Liver (tissue), 9 donors: Measurements from ENCODE around the gene PRKCD. TPM values are rescaled to one million over a fixed set of nuclear protein-coding genes. Genes with fewer than 3 reads are reported as not detected.

Experiments
- DNase-seq: peaks from one replicate; pipeline ENCODE4 v3.0.0-alpha.2; 2017; ENCODE audit warnings: low spot score
- H3K27ac ChIP-seq, 2 donors: one replicate each; pipeline ENCODE4 v1.7.0; 2013; ENCODE audit warnings: inconsistent platforms in 2 of 2, low read length in 2 of 2, control low read depth in 1 of 2, low read depth in 1 of 2, mild to moderate bottlenecking in 1 of 2
- H3K27me3 ChIP-seq, 4 donors: one replicate each; pipeline versions ENCODE4 v1.6.1 to v1.7.0; 2013; ENCODE audit warnings: low read length in 3 of 4, inconsistent platforms in 1 of 4, mild to moderate bottlenecking in 1 of 4, moderate library complexity in 1 of 4; ENCODE audit not compliant: control insufficient read depth in 4 of 4, insufficient read depth in 4 of 4
- H3K36me3 ChIP-seq, 4 donors: one replicate each; pipeline versions ENCODE4 v1.6.1 to v1.7.0; 2013; ENCODE audit warnings: low read length in 3 of 4, mild to moderate bottlenecking in 3 of 4, low read depth in 1 of 4, moderate library complexity in 1 of 4; ENCODE audit not compliant: control insufficient read depth in 4 of 4, insufficient read depth in 3 of 4
- H3K4me1 ChIP-seq, 4 donors: one replicate each; pipeline versions ENCODE4 v1.6.1 to v1.7.0; 2013; ENCODE audit warnings: low read length in 3 of 4, mild to moderate bottlenecking in 3 of 4, moderate library complexity in 1 of 4; ENCODE audit not compliant: control insufficient read depth in 4 of 4, insufficient read depth in 4 of 4
- H3K4me3 ChIP-seq, 3 donors: one replicate each; pipeline versions ENCODE4 v1.6.1 to v1.7.0; 2013; ENCODE audit warnings: low read length in 3 of 3, control low read depth in 1 of 3, low read depth in 1 of 3, mild to moderate bottlenecking in 1 of 3
- H3K9ac ChIP-seq, 2 donors: one replicate each; pipeline ENCODE4 v1.7.0; 2013; ENCODE audit warnings: low read length in 2 of 2, mild to moderate bottlenecking in 2 of 2, moderate library complexity in 2 of 2, control low read depth in 1 of 2, low read depth in 1 of 2
- H3K9me3 ChIP-seq, 4 donors: one replicate each; pipeline versions ENCODE4 v1.6.1 to v1.7.0; 2013; ENCODE audit warnings: low read length in 3 of 4; ENCODE audit not compliant: control insufficient read depth in 4 of 4
- ATF3 ChIP-seq: IDR thresholded peaks from 2 replicates; pipeline ENCODE4 v1.6.1; 2016; ENCODE audit warnings: antibody characterized with exemption
- EGR1 ChIP-seq, 2 donors: IDR thresholded peaks; 2 replicates each; pipeline ENCODE4 v1.6.1; 2016 to 2018; ENCODE audit warnings: antibody characterized with exemption in 2 of 2, low read depth in 2 of 2
- FOXA1 ChIP-seq: IDR thresholded peaks from 2 replicates; pipeline ENCODE4 v1.6.1; 2016; ENCODE audit warnings: antibody characterized with exemption
- FOXA2 ChIP-seq: IDR thresholded peaks from 2 replicates; pipeline ENCODE4 v1.6.1; 2016; ENCODE audit warnings: antibody characterized with exemption
- GABPA ChIP-seq, 2 donors: IDR thresholded peaks in 1 of 2; conservative IDR thresholded peaks in 1 of 2; 2 replicates each; pipeline ENCODE4 v1.6.1; 2016; ENCODE audit warnings: antibody characterized with exemption in 2 of 2, mild to moderate bottlenecking in 1 of 2, moderate library complexity in 1 of 2
- HNF4A ChIP-seq, 2 donors: conservative IDR thresholded peaks; 2 replicates each; pipeline ENCODE4 v1.6.1; 2016; ENCODE audit warnings: antibody characterized with exemption in 2 of 2, mild to moderate bottlenecking in 2 of 2
- HNF4G ChIP-seq: IDR thresholded peaks from 2 replicates; pipeline ENCODE4 v1.6.1; 2016; ENCODE audit warnings: antibody characterized with exemption
- JUND ChIP-seq, 2 donors: IDR thresholded peaks; 2 replicates each; pipeline ENCODE4 v1.6.1; 2016; ENCODE audit warnings: antibody characterized with exemption in 2 of 2
- MAX ChIP-seq: IDR thresholded peaks from 2 replicates; pipeline ENCODE4 v1.6.1; 2016; ENCODE audit warnings: antibody characterized with exemption
- NR2F2 ChIP-seq: IDR thresholded peaks from 2 replicates; pipeline ENCODE4 v1.6.1; 2016; ENCODE audit warnings: antibody characterized with exemption
- RAD21 ChIP-seq, 2 donors: IDR thresholded peaks; 2 replicates each; pipeline ENCODE4 v1.6.1; 2016; ENCODE audit warnings: antibody characterized with exemption in 2 of 2, mild to moderate bottlenecking in 2 of 2
- REST ChIP-seq: IDR thresholded peaks from 2 replicates; pipeline ENCODE4 v1.6.1; 2016; ENCODE audit warnings: antibody characterized with exemption, mild to moderate bottlenecking
- RXRA ChIP-seq, 2 donors: IDR thresholded peaks; 2 replicates each; pipeline ENCODE4 v1.6.1; 2017 to 2018; ENCODE audit warnings: antibody characterized with exemption in 2 of 2, mild to moderate bottlenecking in 1 of 2
- SP1 ChIP-seq: IDR thresholded peaks from 2 replicates; pipeline ENCODE4 v1.6.1; 2018; ENCODE audit warnings: antibody characterized with exemption, mild to moderate bottlenecking
- TAF1 ChIP-seq: conservative IDR thresholded peaks from 2 replicates; pipeline ENCODE4 v1.6.1; 2016; ENCODE audit warnings: antibody characterized with exemption, mild to moderate bottlenecking
- YY1 ChIP-seq: IDR thresholded peaks from 2 replicates; pipeline ENCODE4 v1.6.1; 2016; ENCODE audit warnings: antibody characterized with exemption, mild to moderate bottlenecking
- ZBTB33 ChIP-seq: IDR thresholded peaks from 2 replicates; pipeline ENCODE4 v1.6.1; 2016; ENCODE audit warnings: antibody characterized with exemption
- WGBS: extraction: QIAGEN DNeasy Blood & Tissue Kit; methylation state at CpG from one replicate; pipeline ENCODE4 v1.1.7; 2013; 5-methylcytosine and 5-hydroxymethylcytosine counted together
- polyA plus RNA-seq, 2 donors: library from polyadenylated mRNA; stranded (reverse) in 1 of 2; unstranded in 1 of 2; fragments of 200-250 nt in 1 of 2; fragments of >200 nt in 1 of 2; fragmentation: Nextera tagmentation in 1 of 2; extraction: Ambion mirVana in 1 of 2; gene quantifications; one replicate each; pipeline versions ENCODE4 v1.2.1 to v1.2.3, GENCODE V29; 2013 to 2015
- total RNA-seq, 2 donors: library from RNA; depleted of rRNA; stranded (reverse); fragments of >200 nt; gene quantifications; one replicate each; pipeline ENCODE4 v1.2.3, GENCODE V29; 2014
- TF ChIP-seq, protein P1 (sequence below): fragments of 150-350 bp; IDR thresholded peaks from 2 replicates; pipeline ENCODE4 v1.5.1; 2017; ENCODE audit warnings: improper control_type of control experiment, low read depth, low read length; ENCODE audit not compliant: missing input control
- donor health status: healthy.
- donor health status: healthy.
- donor health status: healthy.
- donor health status: healthy.
- donor health status: healthy.

The PRKCD gene
- total and polyA plus RNA-seq, 4 donors: 3.1 to 7.3 (median 3.4) TPM

DNA sequence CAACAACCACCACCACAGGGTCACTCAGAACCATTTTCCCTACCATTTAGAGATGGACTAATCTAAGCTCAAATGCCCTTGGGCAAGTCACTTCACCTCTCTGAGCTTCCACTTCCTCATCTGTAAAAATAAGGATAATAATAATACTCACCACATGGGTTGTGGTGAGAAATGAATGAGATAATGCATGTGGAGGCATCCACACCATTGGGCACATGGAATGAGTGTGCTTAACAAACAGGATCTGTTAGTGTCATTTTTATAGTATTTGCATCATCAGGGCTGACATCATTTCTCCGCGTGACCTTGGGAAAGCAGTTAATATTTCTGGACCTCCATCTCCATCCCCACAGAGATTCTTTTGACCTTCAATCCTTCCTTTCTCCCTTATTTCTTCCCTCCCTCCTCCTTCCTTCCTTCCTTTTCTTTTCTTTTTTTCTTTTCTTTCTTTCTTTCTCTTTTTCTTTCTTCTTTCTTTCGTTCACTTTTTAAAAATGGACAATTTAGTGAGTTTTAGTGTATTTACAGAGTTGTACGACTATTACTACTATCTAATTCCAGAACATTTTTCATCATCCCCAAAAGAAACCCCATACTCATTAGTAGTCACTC, 23.1 kb upstream of the PRKCD start:
- Histone ChIP-seq H3K9me3 (no peaks in the 10 kb centered on the region), H3K4me1 (peaks cover 2 to 18% (median 14%) of the 10 kb centered on the region in 4 donors), H3K36me3 (no peaks in the 10 kb centered on the region), H3K27ac (no peak overlapping the region), H3K9ac (no peak overlapping the region), H3K4me3 (no peak overlapping the region), H3K27me3 (no peaks in the 10 kb centered on the region)
- WGBS: 89% methylated on average over 4 of the region's 4 CpGs
- DNase-seq: no peak
- TF ChIP-seq, protein P1, sequence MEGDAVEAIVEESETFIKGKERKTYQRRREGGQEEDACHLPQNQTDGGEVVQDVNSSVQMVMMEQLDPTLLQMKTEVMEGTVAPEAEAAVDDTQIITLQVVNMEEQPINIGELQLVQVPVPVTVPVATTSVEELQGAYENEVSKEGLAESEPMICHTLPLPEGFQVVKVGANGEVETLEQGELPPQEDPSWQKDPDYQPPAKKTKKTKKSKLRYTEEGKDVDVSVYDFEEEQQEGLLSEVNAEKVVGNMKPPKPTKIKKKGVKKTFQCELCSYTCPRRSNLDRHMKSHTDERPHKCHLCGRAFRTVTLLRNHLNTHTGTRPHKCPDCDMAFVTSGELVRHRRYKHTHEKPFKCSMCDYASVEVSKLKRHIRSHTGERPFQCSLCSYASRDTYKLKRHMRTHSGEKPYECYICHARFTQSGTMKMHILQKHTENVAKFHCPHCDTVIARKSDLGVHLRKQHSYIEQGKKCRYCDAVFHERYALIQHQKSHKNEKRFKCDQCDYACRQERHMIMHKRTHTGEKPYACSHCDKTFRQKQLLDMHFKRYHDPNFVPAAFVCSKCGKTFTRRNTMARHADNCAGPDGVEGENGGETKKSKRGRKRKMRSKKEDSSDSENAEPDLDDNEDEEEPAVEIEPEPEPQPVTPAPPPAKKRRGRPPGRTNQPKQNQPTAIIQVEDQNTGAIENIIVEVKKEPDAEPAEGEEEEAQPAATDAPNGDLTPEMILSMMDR: no peak
- TF ChIP-seq YY1: no peak
- TF ChIP-seq FOXA2: no peak
- no peak for TF ChIP-seq TAF1
- TF ChIP-seq RXRA (IDR thresholded peaks at IDR 0.05): no peak
- TF ChIP-seq ZBTB33: no peak
- TF ChIP-seq HNF4G: no peak
- TF ChIP-seq ATF3: no peak
- no peak for TF ChIP-seq REST
- no peak for TF ChIP-seq FOXA1
- no peak for TF ChIP-seq HNF4A (conservative IDR thresholded peaks at IDR 0.05)
- TF ChIP-seq GABPA (IDR thresholded peaks at IDR 0.05 in 1 of 2, conservative IDR thresholded peaks at IDR 0.05 in 1 of 2): no peak
- no peak for TF ChIP-seq MAX
- no peak for TF ChIP-seq RAD21 (IDR thresholded peaks at IDR 0.05)
- TF ChIP-seq EGR1 (IDR thresholded peaks at IDR 0.05; ENCODE audit: low read depth in 2 of 2): no peak
- TF ChIP-seq JUND (IDR thresholded peaks at IDR 0.05): no peak
- no peak for TF ChIP-seq NR2F2
- no peak for TF ChIP-seq SP1
